SU-DHL-6 (cell line): ENCODE data around the gene ZNF337.

Experiments used
- H2AFZ ChIP-seq: fragments of 200-600 bp; sonication (generic); 2 replicates; pipeline ENCODE4 v1.6.1; 2014; ENCODE audit warnings: low read depth, mild to moderate bottlenecking, moderate library complexity, mixed read lengths, antibody characterized with exemption, low read length; ENCODE audit not compliant: severe bottlenecking
- H3F3A ChIP-seq: fragments of 200-600 bp; shearing (Covaris generic); 2 replicates; pipeline ENCODE4 v1.6.0; 2016; ENCODE audit warnings: antibody characterized with exemption, mild to moderate bottlenecking; ENCODE audit not compliant: insufficient read depth
- H3K27ac ChIP-seq: fragments of 200-600 bp; sonication (generic); 2 replicates; pipeline ENCODE4 v1.5.1; 2016; ENCODE audit warnings: low read depth, mild to moderate bottlenecking, low read length, moderate library complexity, mixed read lengths
- H3K27me3 ChIP-seq: fragments of 200-600 bp; sonication (generic), shearing (Covaris generic); 2 replicates; pipeline ENCODE4 v1.6.0; 2014; ENCODE audit warnings: mild to moderate bottlenecking, low read length
- H3K36me3 ChIP-seq: fragments of 200-600 bp; sonication (generic); 2 replicates; pipeline ENCODE4 v1.6.1; 2014; ENCODE audit warnings: mild to moderate bottlenecking, low read length, mixed read lengths
- H3K4me2 ChIP-seq: fragments of 300-600, 200-600 bp; shearing (Covaris generic), sonication (generic); 2 replicates; pipeline ENCODE4 v1.6.0; 2014; ENCODE audit warnings: low read length, low read depth, mild to moderate bottlenecking; ENCODE audit not compliant: poor library complexity, severe bottlenecking
- H3K4me3 ChIP-seq: fragments of 200-600 bp; sonication (generic); 2 replicates; pipeline ENCODE4 v1.5.1; 2014; ENCODE audit warnings: antibody characterized with exemption, low read length, mild to moderate bottlenecking, mixed read lengths; ENCODE audit not compliant: insufficient read depth, poor library complexity, severe bottlenecking
- H3K79me2 ChIP-seq: fragments of 200-600 bp; sonication (generic); 2 replicates; pipeline ENCODE4 v1.6.1; 2014; ENCODE audit warnings: mild to moderate bottlenecking, low read length, moderate library complexity; ENCODE audit not compliant: insufficient read depth
- H3K9ac ChIP-seq: fragments of 200-600 bp; sonication (generic); 2 replicates; pipeline ENCODE4 v1.7.0; 2014; ENCODE audit warnings: mild to moderate bottlenecking, low read length
- H3K9me2 ChIP-seq: fragments of 200-600 bp; sonication (generic); replicated peaks from 2 replicates; pipeline ENCODE4 v1.6.1; 2014; ENCODE audit warnings: low read length; ENCODE audit not compliant: insufficient read depth
- H3K9me3 ChIP-seq: fragments of 200-600 bp; sonication (generic); 2 replicates; pipeline ENCODE4 v1.6.1; 2014; ENCODE audit warnings: low read length, mixed read lengths; ENCODE audit not compliant: insufficient read depth
- H4K20me1 ChIP-seq: fragments of 200-600 bp; sonication (generic); 2 replicates; pipeline ENCODE4 v1.6.1; 2014; ENCODE audit warnings: low read depth, mild to moderate bottlenecking, antibody characterized with exemption, low read length, moderate library complexity, mixed read lengths
- EZH2phosphoT487 ChIP-seq: fragments of 200-600 bp; sonication (generic), shearing (Covaris generic); conservative IDR thresholded peaks from 2 replicates; pipeline ENCODE4 v1.6.1; 2018; ENCODE audit warnings: mild to moderate bottlenecking, antibody characterized with exemption, low read length, moderate library complexity, mixed read lengths
- TF ChIP-seq, protein P1 (sequence below): fragments of 200-600 bp; sonication (generic); IDR thresholded peaks from one replicate; pipeline ENCODE4 v1.5.1; 2017; ENCODE audit warnings: antibody characterized with exemption, mild to moderate bottlenecking, low read length, moderate library complexity; ENCODE audit not compliant: insufficient read depth, poor library complexity, severe bottlenecking

Gene ZNF337

DNA sequence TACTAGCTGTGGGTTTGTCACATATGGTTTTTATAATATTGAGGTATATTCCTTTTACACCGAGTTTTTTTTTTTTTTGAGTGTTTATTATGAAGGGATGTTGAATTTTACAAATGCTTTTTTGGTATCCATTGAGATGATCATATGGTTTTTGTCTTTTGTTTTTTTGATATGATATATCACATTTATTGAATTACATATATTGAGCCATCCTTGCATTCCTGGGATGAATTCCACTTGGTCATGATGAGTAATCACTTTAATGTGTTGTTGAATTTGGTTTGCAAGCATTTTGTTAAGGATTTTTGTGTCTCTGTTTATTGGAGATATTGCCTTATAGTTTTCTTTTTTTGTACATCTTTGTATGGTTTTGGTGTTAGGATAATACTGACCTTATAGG is 3.3 kb upstream of the ZNF337 start:
- no peak overlapping the region for H3K4me2 ChIP-seq
- TF ChIP-seq, protein P1, sequence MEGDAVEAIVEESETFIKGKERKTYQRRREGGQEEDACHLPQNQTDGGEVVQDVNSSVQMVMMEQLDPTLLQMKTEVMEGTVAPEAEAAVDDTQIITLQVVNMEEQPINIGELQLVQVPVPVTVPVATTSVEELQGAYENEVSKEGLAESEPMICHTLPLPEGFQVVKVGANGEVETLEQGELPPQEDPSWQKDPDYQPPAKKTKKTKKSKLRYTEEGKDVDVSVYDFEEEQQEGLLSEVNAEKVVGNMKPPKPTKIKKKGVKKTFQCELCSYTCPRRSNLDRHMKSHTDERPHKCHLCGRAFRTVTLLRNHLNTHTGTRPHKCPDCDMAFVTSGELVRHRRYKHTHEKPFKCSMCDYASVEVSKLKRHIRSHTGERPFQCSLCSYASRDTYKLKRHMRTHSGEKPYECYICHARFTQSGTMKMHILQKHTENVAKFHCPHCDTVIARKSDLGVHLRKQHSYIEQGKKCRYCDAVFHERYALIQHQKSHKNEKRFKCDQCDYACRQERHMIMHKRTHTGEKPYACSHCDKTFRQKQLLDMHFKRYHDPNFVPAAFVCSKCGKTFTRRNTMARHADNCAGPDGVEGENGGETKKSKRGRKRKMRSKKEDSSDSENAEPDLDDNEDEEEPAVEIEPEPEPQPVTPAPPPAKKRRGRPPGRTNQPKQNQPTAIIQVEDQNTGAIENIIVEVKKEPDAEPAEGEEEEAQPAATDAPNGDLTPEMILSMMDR, result no peak
- no peak for TF ChIP-seq EZH2phosphoT487
- 0 out of 2 replicates have a peak, but pooled peaks cover 2% of the 10 kb centered on the region for H3F3A ChIP-seq
- H3K79me2 ChIP-seq, result peaks cover 3% of the 10 kb centered on the region; the same call in 1 of the 2 replicates
- no peaks in the 10 kb centered on the region for H3K27me3 ChIP-seq
- no peak overlapping the region for H2AFZ ChIP-seq
- 0 out of 2 replicates have a peak, but pooled peaks cover 10% of the 10 kb centered on the region for H3K9me3 ChIP-seq
- no peaks in the 10 kb centered on the region for H3K9me2 ChIP-seq
- H4K20me1 ChIP-seq, result no peaks in the 10 kb centered on the region
- H3K27ac ChIP-seq, result no peak overlapping the region
- H3K4me3 ChIP-seq, result no peak overlapping the region
- H3K9ac ChIP-seq, result no peak overlapping the region
- H3K36me3 ChIP-seq, result peaks cover 10% of the 10 kb centered on the region

DNA sequence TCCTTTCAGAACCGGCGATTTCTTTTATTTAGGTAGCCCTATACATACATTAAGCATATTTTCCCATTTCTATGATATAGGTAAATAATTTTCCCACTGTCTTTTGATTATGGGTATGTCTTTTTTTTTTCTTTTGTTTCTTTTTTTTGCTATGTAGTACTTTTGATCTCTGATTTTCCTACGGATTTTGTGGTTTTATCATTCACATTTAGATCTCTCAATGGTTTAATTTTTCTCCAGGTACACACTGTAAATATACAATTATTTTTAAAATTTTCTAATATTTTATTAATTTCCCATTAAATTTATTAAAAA is 436 bp upstream of the ZNF337 start:
- TF ChIP-seq, protein P1, result no peak
- no peak for TF ChIP-seq EZH2phosphoT487
- H3K4me2 ChIP-seq, result peak overlapping the region; percentile 62
- H3K4me3 ChIP-seq, result peak overlapping the region; percentile 70
- peak overlapping the region; percentile 43 for H2AFZ ChIP-seq
- H3K27ac ChIP-seq, result no peak overlapping the region
- H3F3A ChIP-seq, result 0 out of 2 replicates have a peak, but pooled peaks cover 2% of the 10 kb centered on the region
- no peaks in the 10 kb centered on the region for H3K9me2 ChIP-seq
- peaks cover 3% of the 10 kb centered on the region; the same call in 1 of the 2 replicates for H3K79me2 ChIP-seq
- H4K20me1 ChIP-seq, result no peaks in the 10 kb centered on the region
- H3K27me3 ChIP-seq, result no peaks in the 10 kb centered on the region
- 0 out of 2 replicates have a peak, but pooled peaks cover 10% of the 10 kb centered on the region for H3K9me3 ChIP-seq
- peak overlapping the region; percentile 80 for H3K9ac ChIP-seq
- peaks cover 10% of the 10 kb centered on the region for H3K36me3 ChIP-seq

DNA sequence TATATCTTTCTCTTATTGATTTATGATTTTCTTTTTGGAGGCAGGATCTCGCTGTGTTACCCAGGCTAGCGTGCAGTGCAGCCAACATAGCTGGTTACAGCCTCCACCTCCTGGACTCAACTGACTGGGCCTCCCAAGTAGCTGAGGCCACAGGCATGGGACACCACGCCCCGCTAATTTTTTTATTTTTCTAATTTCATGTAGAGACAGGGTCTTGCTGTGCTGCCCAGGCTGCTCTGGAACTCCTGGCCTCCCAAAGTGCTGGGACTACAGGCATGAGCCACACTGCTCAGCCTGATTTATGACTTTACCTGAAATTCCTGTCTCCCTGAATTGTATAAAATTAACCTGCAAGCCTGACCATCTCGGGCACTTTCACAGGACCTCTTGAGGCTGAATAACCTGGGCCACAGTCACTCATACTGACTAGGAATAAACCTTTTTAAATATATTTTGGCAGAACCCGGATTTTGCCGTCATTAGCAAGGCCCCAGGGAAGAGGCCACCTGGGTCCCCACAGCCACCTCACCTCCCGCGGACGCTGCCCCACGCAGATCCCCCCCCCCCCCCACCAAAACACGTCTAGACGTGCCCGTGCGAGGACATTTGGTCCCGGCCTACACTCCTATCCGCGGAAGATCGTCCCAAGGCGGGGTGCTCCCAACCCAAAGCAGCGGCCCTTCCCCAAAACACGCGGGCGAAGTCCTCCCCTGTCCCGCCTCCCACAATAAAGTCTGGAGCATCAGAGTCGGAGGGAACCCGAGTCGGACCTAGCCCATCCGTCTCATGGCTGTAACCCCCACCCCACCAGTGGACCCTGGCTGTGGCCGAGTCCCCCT is 902 bp downstream of the ZNF337 start:
- Histone ChIP-seq H3K27me3 (no peaks in the 10 kb centered on the region), H3K4me2 (peak overlapping the region; percentile 62), H3K79me2 (peaks cover 3% of the 10 kb centered on the region; the same call in 1 of the 2 replicates), H3K4me3 (peak overlapping the region; percentile 70), H2AFZ (peak overlapping the region; percentile 43), H3K9me3 (0 out of 2 replicates have a peak, but pooled peaks cover 10% of the 10 kb centered on the region), H3K9ac (peak overlapping the region; percentile 80), H4K20me1 (no peaks in the 10 kb centered on the region), H3K36me3 (peaks cover 10% of the 10 kb centered on the region), H3F3A (0 out of 2 replicates have a peak, but pooled peaks cover 2% of the 10 kb centered on the region), H3K27ac (no peak overlapping the region), H3K9me2 (no peaks in the 10 kb centered on the region)
- no peak for TF ChIP-seq EZH2phosphoT487
- TF ChIP-seq, protein P1, result no peak
